Measurements from ENCODE around the gene ULK4.

Gene ULK4

DNA sequence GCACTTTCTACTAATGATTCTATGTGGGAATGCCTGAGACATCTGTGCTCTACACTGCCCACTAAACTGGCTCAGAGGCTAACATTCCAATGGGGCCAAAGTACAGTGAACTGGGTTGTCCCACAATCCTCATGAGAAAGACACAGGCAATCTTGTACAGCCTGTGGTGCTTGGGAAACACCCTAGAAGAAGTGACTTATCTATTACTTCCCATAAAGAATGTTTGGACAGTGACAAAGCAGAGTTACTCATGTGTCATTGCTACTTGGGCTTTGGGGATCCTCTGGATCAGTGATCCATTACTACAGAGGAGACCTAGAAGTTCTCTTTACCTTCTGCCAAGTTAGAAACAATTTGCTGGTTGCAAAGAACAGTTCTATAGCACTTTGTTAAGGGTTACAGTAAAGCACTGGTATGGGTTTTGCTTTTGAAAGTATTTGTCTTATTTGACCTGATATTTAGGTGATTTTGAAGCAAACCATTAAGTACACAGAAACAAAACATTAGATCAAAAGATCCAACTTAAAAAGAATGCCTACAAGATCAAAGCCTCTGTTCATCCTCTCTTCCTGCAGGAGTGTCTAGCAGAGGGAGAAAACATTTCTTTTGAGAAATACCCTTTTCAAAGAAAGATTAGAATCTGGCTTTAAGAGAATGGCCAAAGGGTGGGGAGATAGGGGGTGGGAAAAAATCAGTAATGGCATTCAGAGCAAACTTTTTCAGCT, 686.8 kb downstream of the ULK4 start:
- no peak for DNase-seq (ENCODE audit: low spot score)
- TF ChIP-seq, protein P1, sequence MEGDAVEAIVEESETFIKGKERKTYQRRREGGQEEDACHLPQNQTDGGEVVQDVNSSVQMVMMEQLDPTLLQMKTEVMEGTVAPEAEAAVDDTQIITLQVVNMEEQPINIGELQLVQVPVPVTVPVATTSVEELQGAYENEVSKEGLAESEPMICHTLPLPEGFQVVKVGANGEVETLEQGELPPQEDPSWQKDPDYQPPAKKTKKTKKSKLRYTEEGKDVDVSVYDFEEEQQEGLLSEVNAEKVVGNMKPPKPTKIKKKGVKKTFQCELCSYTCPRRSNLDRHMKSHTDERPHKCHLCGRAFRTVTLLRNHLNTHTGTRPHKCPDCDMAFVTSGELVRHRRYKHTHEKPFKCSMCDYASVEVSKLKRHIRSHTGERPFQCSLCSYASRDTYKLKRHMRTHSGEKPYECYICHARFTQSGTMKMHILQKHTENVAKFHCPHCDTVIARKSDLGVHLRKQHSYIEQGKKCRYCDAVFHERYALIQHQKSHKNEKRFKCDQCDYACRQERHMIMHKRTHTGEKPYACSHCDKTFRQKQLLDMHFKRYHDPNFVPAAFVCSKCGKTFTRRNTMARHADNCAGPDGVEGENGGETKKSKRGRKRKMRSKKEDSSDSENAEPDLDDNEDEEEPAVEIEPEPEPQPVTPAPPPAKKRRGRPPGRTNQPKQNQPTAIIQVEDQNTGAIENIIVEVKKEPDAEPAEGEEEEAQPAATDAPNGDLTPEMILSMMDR (IDR thresholded peaks at IDR 0.05; ENCODE audit: extremely low read depth, missing control alignments) = no peak

DNA sequence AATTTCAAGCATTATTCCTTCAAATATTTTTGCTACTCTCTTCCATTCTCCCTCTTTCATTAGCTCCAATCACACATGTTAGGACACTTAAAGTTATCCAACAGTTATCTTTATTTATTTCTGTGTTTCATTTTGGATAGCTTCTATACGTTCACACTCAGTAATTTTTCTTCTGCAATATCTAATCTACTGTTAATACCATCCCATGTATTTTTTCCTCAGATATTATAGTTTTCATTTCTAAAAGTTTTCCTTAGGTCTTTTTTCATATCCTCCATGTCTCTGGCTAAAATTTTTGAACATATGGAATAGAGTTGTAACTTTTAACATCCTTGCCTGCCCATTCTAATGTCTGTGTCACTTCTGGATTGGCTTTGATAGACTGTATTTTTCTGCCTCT, 689.2 kb downstream of the ULK4 start:
- DNase-seq (ENCODE audit: low spot score) = no peak
- TF ChIP-seq, protein P1 (IDR thresholded peaks at IDR 0.05; ENCODE audit: extremely low read depth, missing control alignments) = no peak

DNA sequence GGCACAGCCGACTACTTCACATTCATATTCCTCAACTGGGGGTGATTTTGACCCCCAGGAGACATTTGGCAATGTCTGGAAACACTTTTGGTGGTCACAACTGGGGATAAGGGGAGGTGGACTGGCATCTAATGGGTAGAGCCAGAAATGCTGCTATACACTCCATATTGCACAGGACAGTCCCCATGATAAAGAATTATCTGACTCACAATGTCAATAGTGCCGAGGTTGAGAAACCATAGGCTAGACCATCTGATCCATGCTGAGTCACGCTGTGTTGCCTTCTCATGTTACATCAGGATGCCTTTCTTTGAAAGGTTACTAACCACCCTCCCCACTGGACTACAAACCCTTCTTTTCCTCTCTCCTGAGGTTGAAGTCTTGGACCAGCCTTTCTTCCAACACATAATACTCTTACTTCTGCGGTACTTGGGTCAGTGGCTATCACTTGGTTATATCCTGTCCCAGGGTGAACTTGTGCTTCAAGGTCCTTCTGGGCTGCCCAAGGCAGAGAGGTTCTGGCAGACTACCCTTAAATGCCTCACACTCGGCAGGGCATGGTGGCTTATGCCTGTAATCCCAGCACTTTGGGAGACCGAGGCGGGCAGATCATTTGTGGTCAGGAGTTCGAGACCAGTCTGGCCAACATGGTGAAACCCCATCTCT, 693.8 kb downstream of the ULK4 start:
- TF ChIP-seq, protein P1 (IDR thresholded peaks at IDR 0.05; ENCODE audit: extremely low read depth, missing control alignments) = no peak
- DNase-seq (ENCODE audit: low spot score) = no peak

DNA sequence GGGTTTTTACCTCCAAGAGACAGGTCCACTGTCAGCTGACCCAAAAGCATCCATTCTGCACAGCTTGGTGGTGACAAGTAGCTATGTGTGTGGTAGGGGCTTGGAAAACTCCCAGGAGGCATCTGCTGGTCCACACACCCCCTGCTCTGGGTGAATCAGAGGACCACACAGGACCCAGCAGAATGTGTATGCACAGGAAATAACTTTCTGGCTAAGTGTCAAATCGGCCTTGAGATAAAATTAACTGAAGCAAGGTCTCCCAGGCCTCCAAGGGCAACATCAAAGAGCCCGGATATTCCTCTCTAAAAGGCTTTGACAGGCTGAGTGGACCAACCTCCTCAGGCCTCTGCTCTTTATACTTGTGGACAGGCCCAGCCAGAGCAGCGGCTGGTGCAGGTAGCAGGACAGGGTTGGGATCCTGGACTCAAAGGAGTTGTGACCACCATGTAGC, 696.1 kb downstream of the ULK4 start:
- TF ChIP-seq, protein P1 (IDR thresholded peaks at IDR 0.05; ENCODE audit: extremely low read depth, missing control alignments) = no peak
- no peak for DNase-seq (ENCODE audit: low spot score)

DNA sequence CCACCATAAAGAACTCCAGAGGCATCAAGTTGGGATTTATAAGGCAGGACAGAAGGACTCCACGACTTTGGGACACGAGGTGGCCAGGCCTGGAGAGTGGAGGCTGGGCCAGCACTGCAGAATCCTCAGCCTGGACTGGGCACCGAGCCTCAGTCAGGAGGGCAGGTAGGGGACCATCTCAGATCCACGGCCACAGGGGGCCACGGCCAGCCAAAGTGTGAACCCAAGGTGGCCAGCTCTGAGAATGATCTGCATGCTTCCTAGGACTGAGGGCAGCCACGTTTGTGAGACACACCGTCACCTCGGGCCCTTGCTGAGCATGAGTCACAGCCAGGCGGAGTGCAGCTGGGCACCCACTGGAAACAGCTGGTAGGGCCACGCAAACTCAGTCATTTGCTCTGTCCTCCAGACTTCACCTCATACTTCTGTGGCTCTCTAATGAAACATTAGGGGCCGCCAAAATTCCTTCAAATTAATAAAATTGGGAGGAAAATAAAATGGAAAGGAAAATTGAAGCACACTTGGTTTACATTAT, 696.8 kb downstream of the ULK4 start:
- TF ChIP-seq, protein P1 (IDR thresholded peaks at IDR 0.05; ENCODE audit: extremely low read depth, missing control alignments) = no peak
- no peak for DNase-seq (ENCODE audit: low spot score)

DNA sequence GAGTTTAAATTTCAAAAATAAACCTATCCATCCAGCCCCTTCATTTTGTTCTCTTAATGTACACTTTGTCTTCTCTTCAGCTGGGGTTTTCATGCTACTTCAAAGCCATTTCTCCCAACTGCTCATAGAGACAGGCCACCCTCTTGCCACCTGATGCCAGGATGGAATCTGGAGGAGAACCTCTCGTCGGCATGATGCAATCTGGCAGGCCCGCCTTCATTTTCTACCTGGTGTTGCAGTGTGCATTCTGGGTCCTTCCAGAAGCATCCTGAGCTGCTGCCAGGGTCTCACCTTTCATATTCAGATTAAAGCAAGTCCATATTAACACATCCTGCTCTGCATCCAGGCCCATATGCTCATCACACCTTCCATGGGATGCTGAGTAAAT, 701.8 kb downstream of the ULK4 start:
- DNase-seq (ENCODE audit: low spot score) = no peak
- TF ChIP-seq, protein P1 (IDR thresholded peaks at IDR 0.05; ENCODE audit: extremely low read depth, missing control alignments) = no peak

DNA sequence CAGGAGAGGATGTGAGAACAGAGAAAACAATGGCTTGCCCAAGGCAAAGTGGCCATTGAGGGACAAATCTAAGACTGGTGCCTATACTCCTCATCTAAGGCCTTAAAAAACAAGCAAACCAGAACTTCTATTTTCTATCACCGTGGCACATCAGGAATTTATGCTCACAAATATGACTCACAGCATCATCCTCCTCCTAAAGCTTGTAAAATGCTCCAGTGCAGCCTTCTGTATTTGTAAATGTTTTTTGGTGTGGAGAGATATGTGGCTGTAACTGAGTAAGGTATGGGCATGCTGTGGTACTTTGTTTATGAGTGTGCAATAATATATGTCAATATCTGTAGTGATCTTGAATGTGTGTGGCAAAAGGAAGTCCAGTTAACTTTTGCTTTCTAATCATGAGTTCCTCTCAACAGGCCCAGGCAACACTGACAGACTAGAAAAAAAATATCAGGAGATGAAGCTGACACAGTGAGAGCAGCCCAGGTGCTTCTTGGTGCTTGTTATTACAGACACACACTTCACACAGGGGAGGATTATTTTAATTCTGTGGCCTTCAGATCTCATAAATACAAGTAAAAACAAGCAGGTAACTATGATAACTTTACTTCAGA, 702.3 kb downstream of the ULK4 start:
- DNase-seq (ENCODE audit: low spot score) = no peak
- TF ChIP-seq, protein P1 (IDR thresholded peaks at IDR 0.05; ENCODE audit: extremely low read depth, missing control alignments) = no peak

All from GM20000 (cell line).